Dermis lymphatic vessel endothelial cell (primary cell): ENCODE results near the gene HOGA1. TPM values are rescaled to one million over a fixed set of nuclear protein-coding genes. Genes with fewer than 3 reads are reported as not detected.

Source experiments
- total RNA-seq: library from RNA; depleted of rRNA; stranded (reverse); fragments of >200 nt; gene quantifications from 2 replicates; pipeline ENCODE4 v1.2.1, GENCODE V29; 2014

HOGA1 gene
- 0.26 and 0.43 TPM in 2 replicates for total RNA-seq

DNA sequence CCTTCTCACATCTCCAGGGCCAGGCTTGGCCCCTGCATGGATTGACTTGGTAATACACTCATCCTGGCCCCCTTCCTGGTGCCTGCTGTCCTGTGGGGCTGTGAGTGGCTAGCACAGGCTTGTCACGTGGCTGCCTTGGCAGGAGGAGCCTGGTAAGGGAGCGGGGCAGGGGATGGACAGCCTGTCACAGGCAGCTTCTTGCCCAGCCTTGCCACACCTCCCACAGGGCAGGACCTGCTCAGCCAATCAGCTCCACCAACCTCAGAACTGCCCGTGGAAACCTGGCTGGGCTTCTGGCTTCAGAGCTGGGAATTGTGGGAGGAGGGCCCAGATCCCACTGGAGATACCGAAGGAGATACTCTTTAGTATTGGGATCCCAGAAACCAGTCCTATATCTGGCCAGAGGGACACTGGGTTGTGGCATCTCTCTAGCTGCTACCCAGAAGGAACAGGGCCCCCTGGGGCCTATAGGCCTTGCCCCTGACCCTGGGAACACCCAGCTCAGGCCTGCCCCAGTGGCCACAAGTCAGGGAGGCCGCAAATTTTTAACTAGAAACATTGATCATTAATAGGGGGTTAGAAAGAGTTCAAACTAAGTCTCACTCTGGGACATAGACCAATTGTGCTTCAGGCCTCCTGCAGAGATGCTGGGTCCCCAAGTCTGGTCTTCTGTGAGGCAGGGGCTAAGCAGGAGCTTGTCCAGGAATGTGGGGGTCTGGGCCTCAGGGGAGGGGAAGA is at the start of gene HOGA1:
Gene HOGA1, plus strand, starts transcription at position 330 of the 738 bp plus-strand sequence. Its CDS starts 315 bp downstream, at position 645.

GRCh38 chr10:97572214-97572989 is 11.8 kb upstream of the HOGA1 start, which contains the start of gene ANKRD2:
Gene ANKRD2 (plus strand): TSS chr10:97572779. CDS start chr10:97572789, 10 bp downstream.

DNA sequence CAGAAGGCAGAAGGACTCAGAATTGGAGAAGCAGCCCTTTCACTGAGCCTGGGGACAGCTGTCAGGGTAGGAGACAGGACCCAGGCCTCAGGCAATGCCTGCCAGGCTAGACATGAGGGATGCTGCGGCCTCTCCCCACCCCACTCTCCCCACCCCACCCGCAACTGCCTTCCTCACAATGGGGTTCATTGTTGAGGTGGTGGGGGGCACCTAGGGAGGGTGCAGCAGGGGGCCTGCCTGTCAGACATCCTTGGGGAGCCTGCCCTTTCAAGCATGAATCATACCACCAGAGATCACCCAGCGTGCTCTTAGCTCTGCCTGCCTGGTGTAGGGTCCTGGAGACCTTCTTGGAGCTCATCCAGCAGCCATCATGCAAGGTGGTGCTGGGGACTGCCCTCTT is 5.3 kb downstream of the HOGA1 start, which contains the start of gene C10orf62:
Gene C10orf62, plus strand, starts transcription at position 243 of the 400 bp plus-strand sequence. CDS start 177 bp downstream, outside the sequence.

DNA sequence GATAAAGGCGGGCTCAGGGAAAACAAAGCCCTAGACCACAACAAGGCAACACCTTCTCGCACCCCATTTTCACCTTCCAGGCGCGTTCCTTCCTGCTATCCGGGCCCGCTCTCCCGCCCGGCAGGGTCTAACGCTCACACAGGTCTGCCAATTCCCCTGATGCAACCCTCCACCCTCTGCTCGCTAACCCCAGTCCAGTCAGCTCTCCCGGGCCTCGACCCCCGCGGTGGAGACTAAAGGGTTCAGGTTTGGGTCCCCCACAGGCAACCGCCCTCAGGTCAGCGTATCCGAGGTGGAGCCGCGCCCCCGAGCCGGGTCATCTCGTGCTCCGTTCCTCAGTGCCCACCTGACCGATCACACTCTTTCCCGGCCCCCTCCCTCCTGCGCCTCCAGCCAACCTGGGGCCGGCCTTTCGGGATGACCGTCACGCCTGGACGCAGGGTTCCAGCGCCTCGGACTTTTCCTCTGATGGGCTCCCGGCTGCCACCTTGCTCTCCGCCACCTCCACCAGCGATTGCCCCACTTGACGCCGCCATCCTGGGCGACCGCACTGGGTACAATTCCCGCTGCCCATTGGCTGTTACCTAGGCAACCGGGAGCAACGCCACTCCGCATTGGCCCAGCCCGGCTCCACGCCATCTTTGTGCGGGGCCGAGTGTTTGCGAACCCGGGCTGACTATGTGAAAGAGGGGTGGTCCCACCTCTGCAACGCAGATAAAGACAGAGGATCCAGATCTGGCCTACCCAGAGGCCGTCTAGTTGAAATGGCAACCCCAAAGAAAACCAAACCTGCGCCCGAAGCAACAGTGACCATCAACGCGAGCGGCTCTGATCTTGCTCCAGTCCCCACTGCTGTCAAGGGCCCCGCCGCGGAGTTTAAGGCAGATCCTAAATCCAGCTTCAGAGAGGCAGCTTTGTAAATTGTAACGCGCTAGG is 49.0 kb downstream of the HOGA1 start, which contains the start of gene MORN4:
Gene MORN4, minus strand, starts transcription at position 552 of the 936 bp plus-strand sequence. CDS start 13,847 bp downstream, outside the sequence.

DNA sequence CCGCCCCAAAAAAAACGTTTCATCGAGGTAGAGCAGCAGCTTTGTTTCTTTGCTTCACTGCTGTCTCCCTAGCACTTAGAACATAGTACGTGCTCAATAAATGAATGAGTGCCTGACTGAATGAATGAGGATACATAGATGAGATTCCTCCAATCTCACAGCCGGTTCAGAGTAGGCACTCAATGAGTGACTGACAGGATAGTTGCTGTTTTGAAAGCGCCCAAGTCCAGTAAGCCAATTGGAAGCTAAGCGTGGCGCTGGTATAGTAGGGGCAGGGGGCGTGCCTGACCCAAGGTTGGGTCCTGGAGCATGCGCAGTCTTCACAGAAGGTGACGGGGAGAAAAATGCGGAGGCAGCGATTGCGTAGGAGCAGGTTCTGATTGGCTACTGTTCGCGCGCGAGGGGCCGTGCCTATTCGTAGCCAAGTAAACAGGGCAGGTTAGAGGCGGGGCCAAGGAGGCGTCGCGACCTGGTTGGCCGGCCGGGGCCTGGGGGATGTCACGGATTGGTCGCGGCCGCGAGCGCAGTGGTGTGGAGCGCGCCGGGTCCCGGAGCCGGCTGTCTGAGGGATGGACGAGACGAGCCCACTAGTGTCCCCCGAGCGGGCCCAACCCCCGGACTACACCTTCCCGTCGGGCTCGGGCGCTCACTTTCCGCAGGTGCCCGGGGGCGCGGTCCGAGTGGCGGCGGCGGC is 56.1 kb downstream of the HOGA1 start, which contains the start of gene PI4K2A:
Gene PI4K2A, plus strand, starts transcription at position 498 of the 694 bp plus-strand sequence. Its CDS starts 72 bp downstream, at position 570.

Other genes with a start within 250 kb of the HOGA1 start
- gene FRAT2, start 249.7 kb upstream of the HOGA1 start, total RNA-seq = 13.4 and 14.9 TPM in 2 replicates
- 5.9 and 9.6 TPM in 2 replicates for gene RRP12, start 183.0 kb upstream of the HOGA1 start, total RNA-seq
- gene PGAM1, start 158.2 kb upstream of the HOGA1 start, total RNA-seq = 167 and 205 TPM in 2 replicates
- 21.7 and 25.5 TPM in 2 replicates for gene EXOSC1, start 138.4 kb upstream of the HOGA1 start, total RNA-seq
- 20.7 and 22.6 TPM in 2 replicates for gene ZDHHC16, start 138.2 kb upstream of the HOGA1 start, total RNA-seq
- 50.7 and 55.1 TPM in 2 replicates for gene MMS19, start 86.0 kb upstream of the HOGA1 start, total RNA-seq
- 31.5 and 47.9 TPM in 2 replicates for gene UBTD1, start 85.5 kb upstream of the HOGA1 start, total RNA-seq
- 0.11 and 0.26 TPM in 2 replicates for gene ANKRD2, start 11.6 kb upstream of the HOGA1 start, total RNA-seq
- gene C10orf62, start 5.3 kb downstream of the HOGA1 start, total RNA-seq = not detected in 2 replicates
- 2.2 and 2.3 TPM in 2 replicates for gene MORN4, start 49.1 kb downstream of the HOGA1 start, total RNA-seq
- gene PI4K2A, start 56.3 kb downstream of the HOGA1 start, total RNA-seq = 9.1 and 9.2 TPM in 2 replicates
- gene AVPI1, start 102.9 kb downstream of the HOGA1 start, total RNA-seq = 2.4 and 6.3 TPM in 2 replicates
- gene MARVELD1, start 129.3 kb downstream of the HOGA1 start, total RNA-seq = 6.2 and 7.5 TPM in 2 replicates
- gene ZFYVE27, start 152.7 kb downstream of the HOGA1 start, total RNA-seq = 13.1 and 15.7 TPM in 2 replicates
- gene SFRP5, start 187.6 kb downstream of the HOGA1 start, total RNA-seq = not detected in 2 replicates